Stimulated activated CD4-positive, alpha-beta T cell treated with anti-CD3 and anti-CD28 coated beads, Interleukin-15, amount 100 ng/mL, for 1 hour (primary cell): ENCODE results near the gene PDIA5.

Source experiments
- DNase-seq, 2 donors: peaks; one replicate each; pipeline ENCODE4 v3.0.0-alpha.2; 2020; ENCODE audit warnings: low read depth in 1 of 2, low spot score in 1 of 2

The PDIA5 gene

DNA sequence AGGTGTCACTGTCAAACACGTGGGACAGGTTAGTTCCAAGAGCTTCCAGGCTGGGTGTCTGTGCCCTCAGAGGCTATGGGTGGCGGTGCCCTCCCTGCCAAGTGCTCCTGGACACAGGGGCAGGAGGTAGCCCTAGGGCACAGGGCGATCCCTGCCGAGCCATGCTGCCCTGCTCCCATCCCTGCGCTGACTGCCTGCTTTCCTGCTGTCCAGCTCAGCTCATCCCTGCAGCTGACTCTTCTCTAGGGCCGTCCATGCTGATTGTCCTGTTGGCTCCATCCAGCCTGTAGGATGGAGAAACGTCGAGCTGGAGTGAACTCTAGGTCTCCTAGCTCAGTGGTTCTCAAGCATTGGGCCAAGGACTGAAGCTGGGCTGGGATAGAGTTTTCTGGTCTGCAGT is 3.7 kb downstream of the PDIA5 start:
- no peak for DNase-seq

DNA sequence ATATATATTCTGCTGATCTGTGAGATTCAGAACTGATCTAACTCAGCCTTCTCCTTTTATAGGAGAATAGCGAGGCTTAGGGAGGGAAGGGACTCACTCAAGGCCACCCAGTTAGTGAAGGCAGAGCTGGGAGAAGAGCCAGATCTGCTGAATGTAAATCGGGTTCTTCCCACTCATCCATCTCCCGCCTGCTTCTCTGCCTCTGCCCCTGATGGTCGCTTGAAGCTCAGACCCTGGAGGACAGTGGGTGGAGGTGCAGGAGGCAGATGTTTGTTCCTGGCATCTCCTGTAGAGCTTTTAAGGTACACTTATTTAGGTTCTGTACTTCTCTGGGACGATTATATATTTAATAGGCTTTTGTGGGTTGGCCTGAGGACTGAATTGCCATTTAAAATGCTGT is 4.3 kb downstream of the PDIA5 start:
- DNase-seq: no peak

DNA sequence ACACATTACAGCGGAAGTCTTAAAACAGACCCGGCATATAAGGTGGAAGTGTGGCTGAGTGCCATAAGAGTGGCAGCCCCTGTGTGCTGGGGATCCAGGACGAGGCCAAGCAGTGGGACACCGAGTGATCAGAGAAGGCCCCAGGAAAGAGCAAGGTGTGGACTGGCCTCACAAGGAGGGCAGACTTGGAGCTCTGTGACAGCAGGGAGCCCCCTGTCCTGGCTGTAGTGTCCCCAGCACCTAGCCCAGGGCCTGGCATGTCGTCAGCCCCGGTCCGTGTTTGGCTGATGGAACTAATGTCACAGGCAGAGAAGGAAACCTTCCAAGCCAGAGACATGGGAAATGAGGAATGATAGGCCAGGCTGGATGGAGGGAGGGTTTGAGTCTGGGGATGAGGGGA is 4.8 kb downstream of the PDIA5 start:
- no peak for DNase-seq

GRCh38 chr3:123072152-123072551 is 5.3 kb downstream of the PDIA5 start:
- DNase-seq: no peak

GRCh38 chr3:123072564-123072963 is 5.7 kb downstream of the PDIA5 start:
- DNase-seq: no peak

DNA sequence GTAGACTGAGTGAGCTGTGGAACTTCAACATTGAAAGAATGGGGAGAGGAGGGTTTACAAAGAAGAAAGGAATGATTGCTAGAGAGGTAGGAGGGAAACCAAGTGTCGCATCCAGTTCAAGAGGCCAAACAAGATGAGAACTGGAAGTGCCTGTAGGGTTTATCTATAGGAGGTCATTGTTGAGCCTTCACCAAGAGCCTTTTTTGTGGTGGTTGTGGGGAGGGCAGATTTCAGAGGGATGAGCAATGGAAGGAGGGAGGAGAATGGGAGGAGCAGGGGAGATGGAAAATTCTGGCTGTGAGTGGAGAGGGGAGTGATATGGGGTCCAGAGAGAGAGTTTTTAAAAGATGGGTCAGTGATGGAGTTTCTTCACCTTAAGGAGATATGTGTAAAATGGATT is 8.5 kb downstream of the PDIA5 start:
- no peak for DNase-seq

- DNase-seq: no peak
Observed at GRCh38 chr3:123076112-123076495, 9.3 kb downstream of the PDIA5 start.

GRCh38 chr3:123076496-123077418 is 9.9 kb downstream of the PDIA5 start:
- no peak for DNase-seq

GRCh38 chr3:123078101-123078500 is 11.3 kb downstream of the PDIA5 start:
- no peak for DNase-seq

DNA sequence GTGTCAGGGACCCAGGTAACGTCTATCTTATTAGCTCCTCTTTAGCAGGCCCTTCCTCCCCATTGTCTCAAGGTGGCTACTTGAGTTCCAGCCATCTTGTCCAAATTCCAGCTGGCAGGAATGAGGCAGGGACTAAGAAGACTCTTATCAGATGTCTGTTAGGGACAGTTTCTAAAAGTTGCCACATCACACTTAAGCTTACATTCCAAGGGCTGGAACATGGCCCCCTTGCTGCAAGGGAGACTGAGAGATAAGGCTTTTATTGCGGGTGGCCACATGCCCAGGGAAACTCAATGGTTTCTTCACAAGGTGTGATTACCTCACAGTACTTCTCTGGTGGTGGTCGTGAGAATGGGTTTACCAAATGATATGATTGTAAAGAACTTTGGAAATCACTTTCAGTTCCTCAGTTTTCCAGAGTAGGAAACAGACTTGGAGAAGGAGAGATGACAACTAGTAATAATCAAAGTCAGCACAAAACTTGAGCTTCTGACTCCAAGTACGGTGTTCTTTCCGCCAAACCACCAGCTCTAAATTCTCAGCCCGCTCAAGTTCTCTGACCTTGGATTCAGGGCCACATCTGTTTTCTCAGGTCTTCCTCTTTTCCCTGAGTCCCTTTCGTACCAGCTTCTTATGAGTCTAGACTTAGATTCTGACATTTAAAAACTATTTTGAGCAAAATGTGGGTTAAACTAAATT is 14.2 kb downstream of the PDIA5 start:
- no peak for DNase-seq

- no peak for DNase-seq
Observed at GRCh38 chr3:123081718-123082369, 15.0 kb downstream of the PDIA5 start.

DNA sequence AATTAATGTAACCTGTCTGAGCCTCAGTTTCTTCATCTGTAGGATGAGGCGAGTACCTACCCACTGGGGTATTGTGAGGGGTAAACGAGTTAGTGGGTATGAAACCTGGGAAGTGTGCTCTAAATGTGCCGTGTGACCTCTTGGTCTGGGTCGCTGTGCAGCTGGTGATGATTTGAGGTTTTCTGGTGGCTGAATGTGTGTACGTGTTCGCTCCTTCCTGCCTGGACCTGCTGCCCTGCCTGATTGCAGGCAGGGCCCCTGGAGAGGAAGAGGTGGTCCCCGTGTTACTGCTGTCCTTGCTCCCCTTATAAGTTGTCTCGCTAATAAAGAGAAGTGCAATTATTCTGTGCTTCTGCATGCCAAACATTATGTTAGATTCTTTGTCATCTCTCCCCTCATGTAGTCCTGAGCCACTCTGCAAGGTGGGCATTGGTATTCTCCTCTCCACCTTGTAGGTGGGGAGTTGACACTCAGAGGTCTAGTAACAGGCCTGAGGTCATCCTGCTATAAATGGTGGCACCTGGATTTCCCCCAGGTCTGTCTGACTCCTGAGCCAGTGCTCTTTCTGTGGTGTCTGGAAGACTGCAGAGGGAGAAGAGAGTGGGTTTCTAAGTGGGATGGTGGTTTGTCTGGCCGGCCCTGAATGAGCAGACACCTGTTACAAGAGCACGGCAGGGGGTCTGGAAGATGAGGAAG is 15.7 kb downstream of the PDIA5 start:
- no peak for DNase-seq

DNA sequence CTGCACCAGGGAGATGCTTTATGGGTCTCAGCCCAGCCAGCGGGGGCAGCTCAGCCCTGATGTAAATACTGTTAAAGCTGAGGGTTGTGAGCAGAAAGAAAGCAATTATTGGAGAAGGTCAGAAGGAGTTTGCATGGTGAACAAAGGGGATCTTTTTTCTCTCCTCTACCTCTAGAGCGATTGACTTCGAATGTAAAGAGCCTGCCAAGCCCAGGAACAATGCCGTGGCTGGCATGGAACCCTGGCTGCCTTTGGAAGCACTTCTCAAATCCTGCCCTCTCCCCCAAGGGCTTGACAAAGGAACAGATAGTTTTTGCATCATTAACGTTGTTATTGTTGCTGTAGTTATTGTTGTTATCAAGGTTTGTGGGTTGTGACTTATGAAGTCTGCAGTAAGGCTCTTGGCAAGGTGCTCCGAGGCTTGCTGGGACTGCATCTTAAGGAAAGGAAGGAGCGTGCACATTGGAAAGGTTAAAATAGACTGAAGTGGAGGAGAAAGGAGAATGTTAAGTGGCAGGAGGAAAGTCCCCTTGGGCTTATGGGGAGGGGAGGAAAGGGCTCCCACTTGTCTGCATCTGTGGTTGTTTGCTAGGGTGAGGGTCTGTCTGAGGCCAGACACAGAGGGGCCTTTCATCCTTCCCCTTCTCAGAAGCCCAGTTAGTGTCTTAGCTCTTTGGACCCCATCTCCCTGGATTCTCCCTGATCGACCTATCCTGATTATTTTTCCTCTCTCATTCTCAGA is 16.7 kb downstream of the PDIA5 start:
- no peak for DNase-seq

DNA sequence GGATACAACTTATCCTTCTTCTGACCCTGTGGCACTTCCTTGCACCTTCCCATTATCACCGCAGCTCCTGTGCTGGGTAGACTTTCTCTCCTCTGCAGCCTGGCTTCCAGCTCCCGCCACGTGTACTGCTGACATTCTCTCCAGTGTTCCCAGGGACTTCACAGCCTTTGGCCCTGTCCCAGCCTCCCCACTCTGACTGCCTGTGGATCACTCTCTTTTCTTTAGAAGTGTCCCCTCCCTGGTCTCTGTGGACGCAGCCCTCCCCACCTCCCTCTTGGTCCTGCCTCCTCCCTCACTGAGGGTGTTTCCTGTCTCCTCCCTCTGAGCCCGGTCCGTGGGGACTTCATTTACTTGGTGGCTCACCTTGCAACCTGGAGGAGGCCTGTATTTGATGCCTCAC is 17.4 kb downstream of the PDIA5 start:
- DNase-seq: no peak

DNA sequence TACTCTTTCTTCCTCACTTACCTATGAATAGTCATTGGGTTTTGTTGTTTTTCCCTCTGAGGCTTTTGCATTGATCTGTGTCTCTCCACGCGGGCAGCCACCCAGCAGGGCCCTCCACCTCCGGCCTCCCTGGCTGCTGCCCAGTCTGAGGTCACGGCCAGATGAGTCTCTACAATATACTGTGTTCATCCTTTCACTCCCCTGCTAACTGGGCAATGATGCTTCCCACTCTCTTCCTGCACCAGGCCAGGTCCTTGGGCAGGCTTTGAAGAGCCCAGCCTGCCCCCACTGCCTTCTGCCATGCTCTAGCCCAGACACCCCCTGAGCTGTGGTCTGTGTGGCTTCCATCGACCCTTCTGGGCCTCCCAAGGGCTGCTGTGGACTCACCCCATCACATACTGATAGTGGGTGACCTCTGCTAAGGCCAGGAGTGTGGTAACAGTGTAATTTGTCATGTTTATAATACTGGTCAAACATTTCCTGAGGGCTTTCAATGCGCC is 18.0 kb downstream of the PDIA5 start:
- DNase-seq: no peak

DNA sequence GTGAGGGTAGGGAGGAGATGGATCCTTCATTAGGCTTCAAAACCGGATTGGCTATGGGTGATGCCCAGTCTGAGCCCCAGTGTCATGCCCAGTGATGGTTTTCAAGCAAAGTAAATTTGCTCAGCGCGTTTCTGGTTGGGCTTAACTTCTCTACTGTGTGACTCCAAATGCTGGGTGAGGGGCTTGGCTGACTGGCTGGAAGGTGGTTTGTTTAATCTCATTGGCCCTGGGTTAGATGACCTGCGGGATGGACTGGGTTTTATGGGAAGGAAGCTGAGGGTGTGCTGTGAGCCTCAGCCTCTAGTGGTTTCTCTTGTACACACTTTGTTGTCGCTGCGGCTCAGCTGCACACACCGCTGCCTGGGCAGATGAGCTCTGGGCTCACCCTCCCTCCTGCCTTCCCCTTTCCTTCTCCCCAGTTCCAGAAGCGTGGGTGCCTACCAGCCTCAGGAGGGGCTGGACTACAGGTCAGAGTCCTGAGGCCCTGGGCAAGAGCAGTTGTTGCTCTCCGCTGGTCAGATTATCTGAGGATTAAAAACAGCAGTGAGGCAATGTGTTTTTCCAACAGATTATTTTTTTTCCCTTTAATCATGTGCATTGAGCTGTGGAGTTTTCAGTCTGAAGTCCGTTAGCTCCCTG is 18.6 kb downstream of the PDIA5 start:
- no peak for DNase-seq

- DNase-seq: no peak
Observed at GRCh38 chr3:123085932-123086627, 19.3 kb downstream of the PDIA5 start.

- no peak for DNase-seq
Observed at GRCh38 chr3:123088387-123088786, 21.6 kb downstream of the PDIA5 start.

- no peak for DNase-seq
Observed at GRCh38 chr3:123089611-123090331, 22.9 kb downstream of the PDIA5 start.
